NCI-H345 treated with DMSO at 0.1 percent for 48 hours (cell line): ENCODE measurements around the gene IBA57.
A peak's percentile ranks its signal among the peaks of the same experiment; 100 is the strongest.
"Not testable (repeated sequence)": the region's sequence is repeated elsewhere in the genome, so short reads cannot be mapped to it uniquely, and the experiment has no call there.

Experiments
- DNase-seq: peaks from one replicate; lab custom pipeline; 2025; ENCODE audit not compliant: unreplicated experiment; lab: John Stamatoyannopoulos, UW

The IBA57 gene

GRCh38 chr1:228210712-228211530, 45.3 kb downstream of the IBA57 start:
- no peak for DNase-seq

GRCh38 chr1:228211531-228212414, 46.2 kb downstream of the IBA57 start:
- DNase-seq = no peak

DNA sequence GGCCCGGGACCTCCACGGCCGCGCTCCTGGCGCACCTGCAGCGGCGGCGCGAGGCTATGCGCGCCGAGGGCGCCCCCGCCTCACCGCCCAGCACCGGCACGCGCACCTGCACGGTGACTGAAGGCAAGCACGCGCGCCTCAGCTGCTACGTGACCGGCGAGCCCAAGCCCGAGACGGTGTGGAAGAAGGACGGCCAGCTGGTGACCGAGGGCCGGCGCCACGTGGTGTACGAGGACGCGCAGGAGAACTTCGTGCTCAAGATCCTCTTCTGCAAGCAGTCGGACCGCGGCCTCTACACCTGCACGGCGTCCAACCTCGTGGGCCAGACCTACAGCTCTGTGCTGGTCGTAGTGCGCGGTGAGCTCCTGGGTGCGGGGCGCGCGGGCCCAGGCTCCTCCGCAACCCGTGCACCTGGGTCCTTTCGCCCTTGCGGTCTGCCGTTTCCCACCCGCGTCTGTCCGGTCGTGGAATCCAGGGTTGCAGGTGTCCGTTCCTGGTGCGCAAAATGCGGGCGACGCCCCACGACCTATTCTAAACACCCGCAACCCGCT, 46.9 kb downstream of the IBA57 start:
- no peak for DNase-seq

DNA sequence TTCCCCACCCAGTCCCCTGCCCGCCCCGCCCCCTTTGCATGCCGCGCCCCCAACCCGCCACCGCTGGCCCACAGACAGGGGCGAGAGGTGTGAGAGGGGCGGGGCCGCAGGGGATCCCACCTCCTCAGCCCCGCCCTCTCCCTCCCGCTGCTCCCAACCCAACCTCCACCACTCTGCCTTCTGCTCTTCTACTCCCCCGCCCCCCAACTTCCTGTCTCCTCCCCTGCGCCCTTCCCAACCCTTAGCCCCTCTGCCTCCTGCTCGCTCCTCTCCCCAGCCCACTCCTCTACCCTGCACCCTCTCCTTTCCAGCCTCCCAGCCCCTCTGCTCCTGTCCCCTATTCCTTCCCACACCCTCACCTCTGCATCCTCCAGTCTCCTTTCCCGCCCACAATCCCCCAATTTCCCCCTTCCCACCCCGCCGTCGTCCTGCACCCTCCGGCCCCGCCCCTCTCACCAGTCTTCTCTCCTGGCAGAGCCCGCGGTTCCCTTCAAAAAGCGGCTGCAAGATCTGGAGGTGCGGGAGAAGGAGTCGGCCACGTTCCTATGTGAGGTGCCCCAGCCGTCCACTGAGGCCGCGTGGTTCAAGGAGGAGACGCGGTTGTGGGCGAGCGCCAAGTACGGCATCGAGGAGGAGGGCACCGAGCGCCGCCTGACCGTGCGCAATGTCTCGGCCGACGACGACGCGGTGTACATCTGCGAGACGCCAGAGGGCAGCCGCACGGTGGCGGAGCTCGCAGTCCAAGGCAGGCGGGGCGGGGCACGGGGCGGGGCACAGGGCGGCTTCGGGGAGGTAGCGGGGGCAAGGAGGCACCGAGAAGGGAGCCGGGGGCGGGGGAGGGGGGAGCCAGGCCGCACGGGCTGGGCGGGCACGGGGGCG, 47.6 kb downstream of the IBA57 start:
- DNase-seq = peak; percentile 52

DNA sequence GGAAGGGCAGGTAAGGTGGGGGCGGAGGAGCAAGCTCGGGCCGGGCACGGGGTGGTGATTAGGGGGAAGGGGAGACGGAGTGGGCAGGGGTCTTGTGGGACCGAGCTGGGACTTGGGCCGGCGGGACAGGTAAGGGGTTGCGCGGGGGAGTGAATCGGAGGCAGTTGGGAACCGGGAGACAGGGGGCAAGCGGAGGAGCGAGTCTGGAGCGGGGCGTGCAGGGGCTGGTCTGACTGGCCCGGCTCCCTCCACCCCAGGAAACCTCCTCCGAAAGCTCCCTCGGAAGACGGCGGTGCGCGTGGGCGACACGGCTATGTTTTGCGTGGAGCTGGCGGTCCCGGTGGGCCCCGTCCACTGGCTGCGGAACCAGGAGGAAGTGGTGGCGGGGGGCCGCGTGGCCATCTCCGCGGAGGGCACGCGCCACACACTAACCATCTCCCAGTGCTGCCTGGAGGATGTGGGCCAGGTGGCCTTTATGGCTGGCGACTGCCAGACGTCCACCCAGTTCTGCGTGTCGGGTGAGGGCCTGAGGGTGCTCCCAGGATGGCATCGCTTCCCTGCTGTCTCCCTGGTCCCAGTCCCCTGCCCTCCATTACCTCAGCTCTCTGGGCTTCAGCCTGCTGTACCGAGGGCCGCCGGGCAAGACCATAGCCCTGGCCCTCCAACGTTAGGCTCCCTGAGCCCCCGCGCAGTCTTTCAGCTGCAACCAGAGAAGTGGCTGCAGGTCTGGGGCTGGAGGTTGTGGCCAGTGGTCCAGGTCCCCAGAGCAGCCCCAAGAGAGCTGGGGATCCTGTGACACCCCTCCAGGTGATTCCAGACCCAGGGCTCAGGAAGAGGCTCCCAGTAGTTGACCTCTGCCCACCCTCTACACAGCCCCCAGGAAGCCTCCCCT, 48.6 kb downstream of the IBA57 start:
- no peak for DNase-seq

GRCh38 chr1:228214921-228215662, 49.5 kb downstream of the IBA57 start:
- no peak for DNase-seq

DNA sequence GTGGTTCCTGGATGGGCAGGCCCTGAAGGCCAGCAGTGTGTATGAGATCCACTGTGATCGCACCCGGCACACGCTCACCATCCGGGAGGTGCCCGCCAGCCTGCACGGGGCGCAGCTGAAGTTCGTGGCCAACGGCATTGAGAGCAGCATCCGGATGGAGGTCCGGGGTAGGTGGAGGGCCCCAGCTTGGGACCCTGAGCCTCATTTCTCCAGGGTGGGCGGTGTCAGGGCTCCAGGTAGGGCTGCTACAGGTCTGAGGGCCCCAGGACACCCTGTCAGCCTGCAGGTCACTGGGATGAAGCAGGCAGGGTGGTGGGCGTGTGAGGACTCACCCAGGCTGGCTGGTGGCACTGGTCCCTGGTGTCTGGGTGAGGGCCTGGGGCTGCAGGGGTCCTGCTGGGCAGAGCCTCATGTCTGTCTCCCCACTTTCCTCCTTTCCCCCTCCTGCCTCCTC, 50.1 kb downstream of the IBA57 start:
- no peak for DNase-seq

- no peak for DNase-seq
Measured at GRCh38 chr1:228216371-228217320, 51.0 kb downstream of the IBA57 start.

GRCh38 chr1:228217551-228218344, 52.1 kb downstream of the IBA57 start:
- DNase-seq = no peak

- no peak for DNase-seq
Measured at GRCh38 chr1:228218513-228219244, 53.1 kb downstream of the IBA57 start.

DNA sequence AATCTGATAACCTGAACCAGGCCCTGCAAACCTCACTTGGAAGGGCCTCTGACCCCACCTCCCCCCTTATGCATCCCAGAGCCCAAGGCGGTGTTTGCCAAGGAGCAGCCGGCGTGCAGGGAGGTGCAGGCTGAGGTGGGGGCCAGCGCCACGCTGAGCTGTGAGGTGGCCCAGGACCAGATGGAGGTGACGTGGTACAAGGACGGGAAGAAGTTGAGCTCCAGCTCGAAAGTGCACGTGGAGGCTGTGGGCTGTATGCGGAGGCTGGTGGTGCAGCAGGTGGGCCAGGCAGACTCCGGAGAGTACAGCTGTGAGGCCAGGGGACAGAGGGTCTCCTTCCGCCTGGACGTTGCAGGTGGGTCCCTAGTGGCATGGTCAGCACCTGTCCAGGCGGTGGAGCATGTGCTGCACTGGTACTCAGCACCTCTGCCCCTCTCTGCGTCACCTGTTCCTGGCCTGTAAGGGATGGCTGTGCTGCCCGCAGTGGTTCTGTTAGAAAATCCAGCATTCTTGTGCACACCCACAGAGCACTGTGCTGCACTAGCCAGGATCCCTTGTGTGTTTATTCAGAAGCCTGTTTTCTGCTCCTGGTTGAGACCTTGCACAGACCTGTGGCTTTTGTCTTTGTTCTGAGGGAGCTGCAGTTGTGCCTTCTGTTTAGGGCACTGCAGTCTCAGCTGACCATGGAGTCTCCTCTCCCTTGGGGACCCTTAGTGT, 53.8 kb downstream of the IBA57 start:
- no peak for DNase-seq

DNA sequence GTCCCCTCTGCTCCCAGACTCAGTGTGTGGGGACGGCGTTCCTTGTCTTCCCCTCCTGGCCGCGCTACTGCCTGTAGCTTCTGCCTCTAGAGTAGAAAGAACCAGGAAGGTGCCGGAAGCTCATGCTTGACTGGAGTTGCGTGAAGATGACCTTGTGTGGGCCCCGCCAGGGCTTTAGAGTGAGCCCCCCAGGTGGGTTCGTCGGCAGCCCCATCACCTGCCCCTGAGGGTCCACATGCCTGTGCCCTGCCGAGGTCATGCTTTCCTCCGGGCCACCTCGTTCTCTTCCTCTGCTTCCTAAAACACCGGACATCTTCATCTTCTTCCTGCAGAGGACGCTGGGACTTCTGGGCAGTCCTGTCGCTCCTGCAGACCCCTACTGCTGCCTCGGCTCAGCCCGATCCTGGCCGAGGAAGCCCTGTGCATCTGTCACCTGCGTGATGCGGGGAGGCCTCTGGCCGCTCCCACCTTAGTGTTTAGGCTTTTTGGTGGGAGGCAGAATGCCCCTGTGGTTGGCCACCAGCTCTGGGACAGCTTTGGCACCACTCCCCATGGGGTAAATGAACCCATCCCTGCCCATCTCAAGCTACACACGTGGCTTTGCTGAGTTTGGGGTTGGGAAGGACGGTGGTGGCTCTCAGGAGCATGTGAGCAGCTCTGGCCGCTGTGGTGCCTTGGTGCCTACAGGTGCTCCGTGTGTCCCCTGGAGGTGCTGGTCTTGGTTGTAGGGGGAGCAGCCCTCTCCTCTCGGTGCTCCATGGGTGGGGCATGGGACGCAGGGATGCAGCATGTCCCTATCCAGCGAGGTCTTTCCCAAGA, 54.6 kb downstream of the IBA57 start:
- DNase-seq = no peak

DNA sequence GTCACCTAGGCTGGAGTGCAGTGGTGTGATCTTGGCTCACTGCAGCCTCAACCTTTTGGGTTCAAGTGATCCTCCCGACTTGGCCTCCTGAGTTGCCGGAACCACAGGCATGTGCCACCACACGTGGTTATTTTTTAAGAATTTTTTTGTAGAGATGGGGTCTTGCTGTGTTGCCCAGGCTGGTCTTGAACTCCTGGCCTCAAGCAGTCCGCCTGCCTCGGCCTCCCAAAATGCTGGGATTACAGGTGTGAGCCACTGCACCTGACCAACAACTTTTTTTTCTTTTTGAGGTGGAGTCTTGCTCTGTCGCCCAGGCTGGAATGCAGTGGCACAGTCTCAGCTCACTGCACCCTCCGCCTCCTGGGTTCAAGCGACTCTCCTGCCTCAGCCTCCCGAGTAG, 55.5 kb downstream of the IBA57 start:
- DNase-seq = not testable (repeated sequence)

GRCh38 chr1:228222548-228222947, 56.9 kb downstream of the IBA57 start:
- no peak for DNase-seq
